Inferior parietal cortex (tissue), 1 donor: ENCODE measurements around the gene CAMK1D.
"Not testable (repeated sequence)": the region's sequence is repeated elsewhere in the genome, so short reads cannot be mapped to it uniquely, and the experiment has no call there.

Experiments used
- DNase-seq: peaks from one replicate; pipeline ENCODE4 v3.0.0-alpha.2; 2016; ENCODE audit errors: extremely low spot score

Gene CAMK1D

DNA sequence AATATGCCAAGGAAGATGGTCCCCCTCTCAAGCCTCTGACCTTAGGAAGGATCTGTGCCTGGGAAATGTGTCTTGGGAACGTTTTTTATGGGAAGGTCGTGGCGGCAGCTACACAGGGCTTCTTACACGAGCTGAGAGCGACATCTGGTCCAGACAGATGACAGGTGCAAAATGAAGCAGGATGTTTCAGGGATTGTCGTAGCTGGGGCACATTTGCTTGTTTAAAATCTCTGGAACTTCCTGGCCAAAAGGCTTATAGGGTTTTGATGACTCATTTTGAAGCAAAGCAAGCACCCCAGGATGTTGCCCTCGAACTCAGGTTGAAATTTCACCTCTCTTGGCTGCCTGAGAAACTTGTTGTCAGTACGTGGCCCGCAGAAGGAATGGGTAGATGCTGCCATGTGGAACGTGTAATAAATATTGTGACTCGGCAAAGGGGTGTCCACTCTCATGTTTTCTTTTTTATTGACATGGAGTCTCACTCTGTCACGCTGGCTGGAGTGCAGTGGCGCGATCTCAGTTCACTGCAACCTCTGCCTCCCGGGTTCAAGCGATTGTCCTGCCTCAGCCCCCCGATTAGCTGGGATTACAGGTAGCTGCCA lies 117.5 kb downstream of the CAMK1D start:
- no peak for DNase-seq

DNA sequence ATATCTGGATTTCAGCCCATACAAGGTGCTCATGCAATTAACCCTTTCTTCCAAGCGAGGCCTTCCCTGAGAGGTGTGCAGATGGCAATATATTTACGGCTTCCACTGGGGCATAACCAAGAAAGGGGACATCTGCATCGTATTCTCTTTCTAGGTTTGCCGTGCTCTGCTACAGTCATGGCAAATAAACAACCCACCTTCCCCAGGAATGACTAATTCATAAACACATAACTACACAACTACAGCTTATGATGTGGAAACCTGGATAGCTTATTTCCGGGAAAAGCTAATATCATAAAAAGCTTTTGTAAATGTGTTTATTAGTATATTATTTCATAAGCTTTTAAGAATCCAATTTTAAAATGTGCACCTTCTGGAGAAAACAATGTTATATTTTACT lies 120.0 kb downstream of the CAMK1D start:
- no peak for DNase-seq

DNA sequence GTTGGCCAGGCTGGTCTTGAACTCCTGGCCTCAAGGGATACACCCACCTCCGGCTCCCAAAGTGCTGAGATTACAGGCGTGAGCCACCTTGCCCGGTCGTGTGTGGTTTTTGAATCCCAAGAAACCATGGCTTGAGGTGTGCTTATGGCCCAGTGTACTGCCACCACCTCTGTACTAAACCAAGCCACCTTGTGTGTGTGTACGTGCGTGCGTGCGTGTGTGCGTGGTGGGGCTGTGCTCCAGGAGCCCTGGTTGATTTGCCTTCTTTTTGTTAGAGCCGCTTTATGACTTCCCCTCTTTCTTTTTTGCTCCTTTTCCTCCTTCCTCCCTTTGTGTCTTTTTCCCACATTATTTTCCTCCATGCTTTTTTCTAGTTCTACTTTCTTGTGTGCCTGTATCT lies 121.4 kb downstream of the CAMK1D start:
- DNase-seq, result no peak

DNA sequence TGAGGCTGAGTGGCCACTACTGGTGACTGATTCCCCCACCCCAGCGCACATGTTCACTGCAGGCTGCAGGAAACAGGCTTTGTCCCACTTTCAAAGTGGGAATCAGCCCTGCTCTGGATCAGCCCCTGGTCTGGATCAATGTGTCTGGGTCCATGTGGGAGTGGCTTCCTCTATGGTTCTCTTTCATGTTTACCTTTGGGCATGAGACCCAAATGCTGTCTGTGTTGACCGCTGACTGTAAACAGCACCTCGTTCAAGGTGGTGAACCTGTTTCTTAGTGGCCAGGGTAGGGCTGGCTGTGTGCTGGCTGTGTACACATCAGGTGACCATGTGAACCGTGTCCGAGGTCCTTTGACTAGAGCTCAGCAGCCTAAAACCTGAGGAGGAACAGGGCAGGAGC lies 121.8 kb downstream of the CAMK1D start:
- DNase-seq, result no peak

DNA sequence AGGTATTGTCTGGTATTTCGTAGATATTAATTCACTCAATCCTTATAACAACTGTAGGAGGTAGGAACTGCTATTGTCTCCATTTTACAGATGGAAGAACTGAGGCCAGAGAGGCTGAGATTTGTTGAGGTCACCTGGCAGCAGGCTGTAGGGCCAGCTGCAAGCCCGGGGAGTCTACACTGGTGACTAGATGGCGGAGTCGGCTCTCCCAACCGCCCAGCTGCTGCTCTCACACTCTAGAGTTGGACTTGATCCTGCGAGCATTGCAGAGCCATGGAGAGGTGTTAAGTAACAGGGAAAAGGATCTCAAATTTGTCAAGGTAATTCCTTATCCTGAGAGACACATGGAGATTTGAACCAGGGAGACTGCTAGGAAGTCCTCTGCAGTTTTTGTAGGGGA lies 124.1 kb downstream of the CAMK1D start:
- no peak for DNase-seq

- no peak for DNase-seq
These were observed 125.5 kb downstream of the CAMK1D start for GRCh38 chr10:12474727-12475412.

DNA sequence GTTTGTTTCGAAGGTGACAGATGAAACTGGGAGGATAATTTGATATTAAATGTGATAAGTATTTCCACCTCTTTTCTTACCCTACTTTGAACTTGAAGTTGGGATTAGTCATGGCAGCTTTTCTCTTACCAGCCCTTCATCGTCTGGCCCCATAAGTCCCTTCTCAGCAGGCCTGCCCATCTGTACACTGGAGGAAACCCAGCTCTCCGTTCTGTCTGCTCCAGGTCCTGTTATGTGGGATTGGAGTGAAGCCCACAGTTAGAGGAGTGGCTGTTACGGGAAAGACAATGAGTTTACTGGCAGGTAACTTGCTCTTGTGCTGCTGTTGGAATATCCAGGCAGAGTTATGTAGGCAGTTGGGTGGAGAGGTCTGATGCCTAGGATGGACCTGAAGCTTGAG lies 127.3 kb downstream of the CAMK1D start:
- DNase-seq, result no peak

DNA sequence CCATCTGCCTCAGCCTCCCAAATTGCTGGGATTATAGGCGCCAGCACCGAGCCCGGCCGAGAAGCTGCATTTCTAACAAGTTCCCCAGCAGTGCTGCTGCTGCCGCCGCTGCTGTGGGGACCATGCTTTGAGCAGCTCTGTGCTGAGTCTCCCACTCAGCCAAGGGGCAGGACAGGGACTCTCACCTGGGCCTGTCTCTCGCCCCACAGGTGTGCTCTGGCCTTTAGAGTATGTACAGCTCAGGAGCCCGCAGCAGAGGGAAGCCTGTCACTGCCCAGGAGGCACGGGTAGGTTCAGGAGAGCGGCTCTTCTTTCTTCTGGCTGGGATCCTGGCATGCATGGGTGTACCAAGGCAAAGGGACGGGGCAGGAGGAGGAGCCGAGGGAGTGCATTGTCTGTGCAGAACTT lies 130.1 kb downstream of the CAMK1D start:
- no peak for DNase-seq

- DNase-seq, result no peak
These were observed 130.6 kb downstream of the CAMK1D start for GRCh38 chr10:12479924-12480323.

GRCh38 chr10:12480440-12480839 lies 131.1 kb downstream of the CAMK1D start:
- DNase-seq, result no peak

- DNase-seq, result no peak
These were observed 132.6 kb downstream of the CAMK1D start for GRCh38 chr10:12481924-12482323.

GRCh38 chr10:12482587-12482986 lies 133.2 kb downstream of the CAMK1D start:
- no peak for DNase-seq

- DNase-seq, result peak; percentile 40
These were observed 134.9 kb downstream of the CAMK1D start for GRCh38 chr10:12484002-12484918.

DNA sequence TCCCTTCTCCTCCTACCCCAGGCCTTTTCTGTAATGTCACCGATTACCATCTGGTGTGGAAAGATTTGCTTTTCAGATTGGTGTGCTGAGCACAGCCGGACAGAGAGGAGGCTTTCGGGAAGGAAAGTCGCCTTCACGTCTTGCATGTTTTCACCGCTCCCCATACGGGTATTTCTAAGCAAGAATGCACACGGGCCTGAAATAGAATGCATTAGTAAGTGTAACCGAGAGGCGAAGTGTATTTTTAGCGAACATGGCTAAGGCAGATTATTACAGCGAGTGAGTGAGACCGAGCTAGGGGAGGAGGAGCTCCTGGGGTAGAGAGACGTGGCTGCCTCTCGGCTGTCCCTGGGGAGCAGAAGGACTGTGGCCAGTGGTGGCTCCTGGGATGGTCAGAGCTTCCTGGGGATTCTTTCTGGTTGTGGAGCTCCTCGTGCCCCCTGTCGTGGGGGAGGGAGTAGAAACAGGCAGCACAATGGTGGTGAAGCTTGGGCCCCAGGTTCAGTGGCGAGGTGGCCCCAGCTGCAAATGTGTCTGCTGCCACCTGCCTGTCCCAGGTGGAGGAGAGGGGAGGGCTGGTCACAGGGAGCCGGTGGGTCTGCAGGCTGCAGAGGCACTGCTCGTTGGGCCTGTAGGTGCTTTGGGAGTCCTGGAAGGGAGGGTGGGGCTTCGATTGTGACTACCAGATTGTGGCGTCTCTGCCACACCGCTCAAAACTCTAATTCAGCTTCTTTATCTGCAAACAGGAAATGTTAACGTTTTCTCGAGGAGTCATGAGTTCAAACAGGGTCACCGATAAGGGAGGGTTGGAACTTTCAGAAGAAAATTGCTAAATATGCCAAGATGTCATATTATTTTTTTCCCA lies 135.8 kb downstream of the CAMK1D start:
- peak; percentile 73 for DNase-seq

GRCh38 chr10:12487366-12487765 lies 138.0 kb downstream of the CAMK1D start:
- no peak for DNase-seq

GRCh38 chr10:12488626-12489025 lies 139.3 kb downstream of the CAMK1D start:
- DNase-seq, result no peak

GRCh38 chr10:12489357-12489756 lies 140.0 kb downstream of the CAMK1D start:
- no peak for DNase-seq

DNA sequence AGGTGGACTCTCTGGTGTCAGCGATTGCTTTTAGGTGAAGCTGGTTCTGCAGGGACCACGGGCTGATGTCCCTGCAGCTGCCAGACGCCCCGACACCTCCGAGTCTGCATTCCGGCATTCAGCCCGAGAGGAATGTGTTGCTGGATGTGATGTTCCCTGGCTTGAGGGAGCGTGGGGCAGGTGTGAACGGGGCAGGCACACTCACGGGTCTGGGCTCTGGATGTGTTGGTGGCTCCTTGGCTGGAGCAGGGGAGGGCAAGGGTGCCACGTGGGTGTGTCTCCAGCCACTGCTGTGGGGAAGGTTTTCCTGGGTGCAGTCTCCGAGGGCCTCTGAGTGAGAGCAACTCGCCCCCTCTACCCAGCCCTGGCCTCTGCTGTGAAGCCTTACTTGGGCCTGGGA lies 140.5 kb downstream of the CAMK1D start:
- no peak for DNase-seq

DNA sequence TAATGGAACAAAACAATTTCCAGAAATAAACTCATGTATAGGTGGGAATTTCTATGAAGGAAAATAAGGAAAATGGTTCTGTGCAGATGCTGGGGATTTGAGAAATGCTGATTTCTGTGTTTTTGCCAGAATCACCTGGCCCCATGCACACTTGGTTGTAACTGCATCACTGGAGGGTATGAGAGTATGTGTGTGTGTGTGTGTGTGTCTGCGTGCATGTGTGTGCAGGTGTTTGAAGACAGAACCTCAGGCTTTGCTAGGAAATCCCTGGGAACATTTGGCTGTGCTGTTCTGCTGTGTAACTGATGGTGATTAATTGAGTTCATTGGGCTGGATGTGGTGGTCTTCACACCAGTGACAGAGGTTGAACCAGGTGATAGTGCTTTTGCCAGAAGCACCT lies 141.6 kb downstream of the CAMK1D start:
- no peak for DNase-seq

- DNase-seq, result no peak
These were observed 142.1 kb downstream of the CAMK1D start for GRCh38 chr10:12491491-12491890.

DNA sequence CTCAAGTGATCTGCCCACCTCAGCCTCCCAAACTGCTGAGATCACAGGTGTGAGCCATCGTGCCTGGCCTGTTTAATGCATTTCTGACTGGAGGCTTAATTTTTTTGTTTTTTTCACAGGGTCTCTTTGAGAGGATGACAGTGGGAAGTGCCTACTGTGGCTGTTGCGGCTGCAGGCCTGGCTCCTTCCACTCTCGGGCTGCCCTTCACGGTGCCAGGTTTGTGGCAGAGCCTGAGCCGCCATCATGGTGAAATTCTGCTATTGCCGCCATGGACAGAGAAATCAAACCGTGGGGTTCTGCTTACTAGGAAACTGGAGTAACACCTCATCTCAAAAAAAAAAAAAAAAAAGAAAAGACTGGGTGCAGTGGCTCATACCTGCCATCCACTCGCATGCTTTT lies 142.7 kb downstream of the CAMK1D start:
- no peak for DNase-seq

DNA sequence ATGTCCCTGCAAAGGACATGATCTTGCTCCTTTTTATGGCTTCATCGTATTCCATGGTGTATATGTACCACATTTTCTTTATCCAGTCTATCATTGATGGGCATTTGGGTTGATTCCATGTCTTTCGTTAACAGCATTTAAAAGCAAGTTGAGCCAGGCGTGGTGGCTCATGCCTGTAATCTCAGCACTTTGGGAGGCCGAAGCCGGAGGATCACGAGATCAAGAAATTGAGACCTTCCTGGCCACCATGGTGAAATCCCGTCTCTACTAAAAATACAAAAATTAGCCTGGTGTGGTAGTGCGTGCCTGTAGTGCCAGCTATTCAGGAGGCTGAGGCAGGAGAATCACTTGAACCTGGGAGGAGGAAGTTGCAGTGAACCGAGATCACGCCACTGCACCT lies 147.7 kb downstream of the CAMK1D start:
- not testable (repeated sequence) for DNase-seq
